Central memory CD8-positive, alpha-beta T cell (primary cell): ENCODE data around the gene ANKRD31.
"Not testable (repeated sequence)": the region's sequence is repeated elsewhere in the genome, so short reads cannot be mapped to it uniquely, and the experiment has no call there.

ENCODE experiments used
- ATAC-seq: fragments of 150-1000 bp; cut with Tn5 transposase; replicated peaks from 2 replicates; pipeline ENCODE4 v1.10.0; 2022; ENCODE audit warnings: mild to moderate bottlenecking, moderate FRiP score, moderate number of reproducible peaks; ENCODE audit not compliant: poor library complexity, severe bottlenecking; ENCODE audit errors: extremely low read depth
- DNase-seq, 2 donors: peaks; one replicate each; pipeline ENCODE4 v3.0.0; 2021; ENCODE audit warnings: low spot score in 2 of 2
- H3K27ac Mint-ChIP-seq: one replicate; pipeline ENCODE4 v1.8.0; 2022; ENCODE audit warnings: low read depth, mild to moderate bottlenecking, moderate library complexity, mixed read lengths
- H3K27me3 Mint-ChIP-seq: one replicate; pipeline ENCODE4 v1.8.0; 2022; ENCODE audit warnings: mixed read lengths
- H3K36me3 Mint-ChIP-seq: one replicate; pipeline ENCODE4 v1.8.0; 2022; ENCODE audit warnings: mild to moderate bottlenecking, moderate library complexity, mixed read lengths; ENCODE audit not compliant: insufficient read depth
- H3K4me1 Mint-ChIP-seq: one replicate; pipeline ENCODE4 v1.8.0; 2022; ENCODE audit warnings: mixed read lengths
- H3K4me3 Mint-ChIP-seq: one replicate; pipeline ENCODE4 v1.8.0; 2022; ENCODE audit warnings: mild to moderate bottlenecking, moderate library complexity, mixed read lengths
- H3K9me3 Mint-ChIP-seq: one replicate; pipeline ENCODE4 v1.8.0; 2022; ENCODE audit warnings: mixed read lengths

ANKRD31 gene, protein sequence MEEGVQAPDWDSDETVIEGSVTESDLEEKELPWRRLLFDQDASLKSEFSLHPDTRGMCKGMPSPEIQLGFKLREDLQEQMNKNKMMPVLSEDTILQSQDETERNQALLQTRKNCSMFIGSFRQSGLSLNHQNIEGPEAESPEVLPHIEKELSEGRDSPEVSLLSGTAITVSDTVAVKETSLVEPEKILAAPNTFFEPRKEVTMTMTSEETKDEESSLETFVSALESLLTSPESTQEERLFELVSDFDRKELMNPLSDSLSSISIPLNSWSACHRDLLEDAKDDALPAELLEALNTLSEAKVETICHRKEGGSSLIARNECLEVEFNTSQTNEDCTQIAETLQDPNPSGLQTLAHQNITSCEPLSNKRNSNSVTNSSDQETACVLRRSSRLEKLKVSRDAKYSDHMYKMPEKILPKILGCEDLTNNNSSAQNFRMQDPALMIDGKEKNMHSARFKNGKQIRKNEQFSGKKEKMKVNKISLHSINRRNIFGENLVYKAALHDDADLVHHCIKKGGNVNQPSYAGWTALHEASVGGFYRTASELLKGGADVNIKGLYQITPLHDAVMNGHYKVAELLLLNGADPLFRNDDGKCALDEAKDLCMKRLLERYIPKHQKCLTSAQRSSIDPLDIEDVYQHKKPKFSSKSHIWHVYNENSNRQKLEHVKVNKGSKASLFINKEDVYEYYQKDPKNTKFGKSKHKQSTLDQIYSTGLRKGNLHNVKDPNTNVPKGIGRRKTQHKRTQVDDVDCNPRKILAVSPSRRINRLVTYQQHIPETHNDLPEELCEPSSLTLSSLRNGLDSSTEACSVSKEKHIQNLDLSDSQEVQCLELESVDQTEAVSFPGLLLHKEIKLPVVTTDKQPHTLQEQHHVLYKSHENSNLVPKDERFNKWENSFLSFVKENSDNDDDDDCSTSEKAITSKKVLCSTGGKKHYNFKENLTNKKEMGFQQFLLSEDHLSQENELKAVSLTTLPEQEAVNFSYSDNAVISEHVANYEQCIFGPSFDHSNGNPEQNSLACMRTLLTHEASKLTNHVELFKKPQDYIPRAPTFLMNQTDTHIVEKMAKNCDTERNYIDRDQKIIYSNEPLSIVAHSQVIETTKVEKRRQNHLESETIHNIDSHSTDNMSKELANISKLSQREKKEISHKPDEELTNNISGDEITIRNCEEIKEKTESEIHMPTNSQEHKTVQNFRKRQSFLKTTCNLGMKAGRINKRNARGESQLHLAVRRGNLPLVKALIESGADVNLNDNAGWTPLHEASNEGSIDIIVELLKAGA (N-terminal part only)

DNA sequence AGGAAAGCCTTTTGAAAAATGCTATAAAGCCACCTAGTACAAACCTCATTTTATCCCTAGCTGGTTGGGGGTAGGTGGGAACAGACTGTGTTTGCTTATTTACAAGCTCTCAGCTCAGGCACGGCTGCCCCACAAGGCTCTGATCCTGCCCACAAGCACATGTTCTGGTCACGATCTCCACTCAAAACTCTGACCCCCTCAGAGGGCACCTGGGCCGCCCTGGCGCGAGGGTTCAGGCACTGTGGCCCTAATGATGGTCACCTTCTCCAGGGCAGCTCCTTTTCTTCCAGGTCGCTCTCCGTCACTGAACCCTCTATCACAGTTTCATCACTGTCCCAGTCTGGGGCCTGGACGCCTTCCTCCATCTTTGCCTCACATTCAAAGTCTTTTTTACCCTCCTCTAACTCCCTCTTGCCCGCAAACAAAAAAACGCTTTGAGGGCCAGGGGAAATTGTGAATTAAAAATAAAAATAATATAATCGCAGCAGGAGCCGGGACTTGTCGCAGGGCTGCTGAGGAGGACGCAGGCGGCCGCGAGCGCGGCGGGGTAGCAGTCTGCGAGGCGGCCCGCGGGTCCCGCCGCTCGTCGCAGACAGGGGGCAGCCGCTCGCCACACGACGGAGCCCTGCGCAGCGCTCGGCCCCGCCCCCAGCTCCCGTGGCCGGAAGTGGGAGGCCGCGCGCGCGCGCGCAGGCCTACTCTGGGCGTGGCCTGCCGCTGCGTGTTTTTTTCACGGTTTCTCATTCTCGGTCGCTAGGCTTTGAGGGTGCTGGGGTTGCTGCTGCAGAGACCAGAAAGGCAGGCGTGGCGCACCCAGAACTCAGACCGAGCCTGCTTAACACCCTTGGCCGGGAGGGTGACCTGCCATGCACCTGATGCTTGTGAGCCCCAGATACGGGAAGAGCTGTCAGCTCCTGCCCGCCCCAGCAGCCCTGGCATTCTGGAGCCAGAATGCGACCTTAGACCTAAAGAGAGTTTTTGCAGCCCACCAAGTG, at the start of gene ANKRD31:
Gene ANKRD31 (minus strand): TSS at position 557 of the 995 bp plus-strand sequence. CDS start 192 bp downstream, at position 365.
- peak; percentile 96 for ATAC-seq
- Mint-ChIP-seq H3K4me1 (peaks cover 5% of the 10 kb centered on the region), H3K27ac (peak within 1 kb of the TSS; percentile 97), H3K36me3 (peaks cover 9% of the 10 kb centered on the region), H3K4me3 (peak within 1 kb of the TSS; percentile 80), H3K9me3 (no peaks in the 10 kb centered on the region), H3K27me3 (no peaks in the 10 kb centered on the region)
- DNase-seq, result peak; percentile 83

DNA sequence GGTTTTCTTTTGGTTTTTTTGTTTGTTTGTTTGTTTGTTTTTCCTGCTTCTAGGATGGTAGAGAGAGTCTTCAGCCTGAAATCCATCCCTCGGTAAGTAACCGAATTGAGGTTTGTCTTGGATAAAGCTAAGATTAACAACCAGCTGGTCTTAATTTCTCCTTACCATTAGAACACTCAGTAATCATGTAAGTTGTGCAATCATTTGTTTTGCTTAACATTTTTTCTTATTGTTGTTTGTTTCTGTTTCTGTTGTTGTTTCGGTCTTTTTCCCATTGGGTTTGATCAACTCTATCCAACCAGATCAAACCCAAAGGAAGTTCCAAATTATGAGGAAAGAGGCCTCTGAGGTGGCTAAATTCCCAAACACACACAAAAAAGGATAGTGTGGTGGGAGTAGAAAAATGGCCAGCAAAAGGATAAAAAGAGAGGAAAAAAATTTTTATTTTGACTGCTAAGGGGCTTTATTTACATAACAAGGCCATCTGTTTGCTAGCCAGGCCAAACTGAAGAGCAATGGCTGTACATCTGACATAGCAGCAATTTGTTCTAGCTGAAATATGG, 49.6 kb upstream of the ANKRD31 start:
- peaks cover 4% of the 10 kb centered on the region for H3K27me3 Mint-ChIP-seq
- H3K9me3 Mint-ChIP-seq, result no peaks in the 10 kb centered on the region
- H3K4me1 Mint-ChIP-seq, result no peaks in the 10 kb centered on the region
- no peak overlapping the region for H3K4me3 Mint-ChIP-seq
- H3K36me3 Mint-ChIP-seq, result peaks cover 2% of the 10 kb centered on the region
- no peak overlapping the region for H3K27ac Mint-ChIP-seq
- no peak for ATAC-seq
- no peak for DNase-seq

DNA sequence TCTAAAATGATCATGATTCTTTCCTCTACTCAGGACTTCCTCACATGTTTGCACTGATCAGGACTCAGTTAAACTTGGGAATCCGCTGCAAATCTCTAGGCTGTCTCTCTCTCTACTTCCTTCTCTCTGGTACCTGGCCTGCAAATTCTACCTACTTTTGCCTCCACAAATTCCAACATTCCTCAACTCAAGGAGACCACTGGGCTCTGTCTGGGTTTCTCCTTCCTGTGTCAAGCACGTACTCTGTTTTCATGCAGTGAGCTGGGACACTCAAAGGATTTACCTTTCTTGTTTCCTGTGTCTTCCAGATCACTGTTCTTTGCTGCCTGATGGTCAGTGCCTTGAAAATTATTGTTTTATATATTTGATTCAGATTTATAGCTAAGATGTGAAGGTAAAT, 45.9 kb upstream of the ANKRD31 start:
- H3K36me3 Mint-ChIP-seq, result no peaks in the 10 kb centered on the region
- H3K9me3 Mint-ChIP-seq, result no peaks in the 10 kb centered on the region
- H3K4me3 Mint-ChIP-seq, result no peak overlapping the region
- ATAC-seq (no peak), DNase-seq (no peak)
- H3K4me1 Mint-ChIP-seq, result no peaks in the 10 kb centered on the region
- no peak overlapping the region for H3K27ac Mint-ChIP-seq
- H3K27me3 Mint-ChIP-seq, result no peaks in the 10 kb centered on the region

DNA sequence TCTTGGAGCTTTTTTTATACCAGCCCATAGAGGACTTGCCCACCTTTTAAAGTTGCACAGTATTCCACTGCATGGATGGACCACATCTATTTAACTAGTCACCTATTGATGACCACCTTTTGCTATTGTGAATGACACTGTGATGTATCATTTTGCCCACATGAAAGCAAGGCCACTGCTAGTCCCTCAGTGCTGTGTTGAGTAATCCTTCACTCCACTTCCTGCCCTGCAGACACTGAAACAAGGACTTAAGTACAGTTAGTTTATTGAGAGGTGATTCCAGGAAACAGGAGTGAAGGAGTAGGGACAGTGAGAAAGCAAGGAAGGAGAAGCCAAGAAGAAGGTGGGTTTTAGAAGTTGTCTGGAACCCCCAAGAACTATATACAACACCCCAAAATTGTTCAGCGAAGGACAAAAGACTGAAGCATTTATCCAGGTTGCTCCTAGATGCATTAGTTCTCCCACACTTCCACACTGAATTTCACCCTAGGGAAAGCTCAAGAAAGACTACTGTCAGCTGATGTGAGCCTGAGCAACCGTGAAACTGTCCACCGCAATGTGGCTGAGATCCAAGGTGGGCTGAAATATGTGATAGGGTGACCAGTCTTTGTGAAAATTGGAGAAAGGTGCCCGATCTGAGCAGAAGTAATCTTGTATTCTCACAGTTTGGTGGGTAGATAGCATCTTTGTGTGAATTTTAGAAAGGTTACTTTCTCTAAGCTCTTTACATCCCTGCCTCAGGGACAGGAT, 45.2 kb upstream of the ANKRD31 start:
- DNase-seq, result no peak
- H3K4me1 Mint-ChIP-seq, result no peaks in the 10 kb centered on the region
- ATAC-seq, result no peak
- no peak overlapping the region for H3K4me3 Mint-ChIP-seq
- no peaks in the 10 kb centered on the region for H3K9me3 Mint-ChIP-seq
- H3K27me3 Mint-ChIP-seq, result no peaks in the 10 kb centered on the region
- no peak overlapping the region for H3K27ac Mint-ChIP-seq
- H3K36me3 Mint-ChIP-seq, result no peaks in the 10 kb centered on the region

DNA sequence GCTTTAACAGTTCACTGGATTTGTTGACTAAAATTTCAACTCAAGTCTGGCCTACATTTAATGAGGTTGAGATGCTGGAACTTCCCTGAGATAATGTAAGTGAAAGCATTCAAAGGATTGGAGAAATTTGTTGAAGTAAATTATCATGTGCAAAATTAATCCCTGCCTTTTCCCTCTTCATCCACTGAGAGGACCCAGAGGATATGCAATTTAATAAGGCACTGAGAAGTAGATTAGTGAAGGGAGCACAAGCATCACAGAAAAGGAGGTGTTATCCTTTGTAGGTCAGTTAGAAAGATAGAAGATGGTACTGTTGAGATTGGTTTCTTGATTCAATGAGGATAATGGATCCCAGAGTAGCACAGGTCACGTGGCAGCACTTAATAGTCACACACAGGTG, 42.6 kb upstream of the ANKRD31 start:
- ATAC-seq (no peak), DNase-seq (no peak)
- no peak overlapping the region for H3K4me3 Mint-ChIP-seq
- H3K36me3 Mint-ChIP-seq, result no peaks in the 10 kb centered on the region
- no peaks in the 10 kb centered on the region for H3K4me1 Mint-ChIP-seq
- H3K9me3 Mint-ChIP-seq, result no peaks in the 10 kb centered on the region
- H3K27me3 Mint-ChIP-seq, result no peaks in the 10 kb centered on the region
- no peak overlapping the region for H3K27ac Mint-ChIP-seq

DNA sequence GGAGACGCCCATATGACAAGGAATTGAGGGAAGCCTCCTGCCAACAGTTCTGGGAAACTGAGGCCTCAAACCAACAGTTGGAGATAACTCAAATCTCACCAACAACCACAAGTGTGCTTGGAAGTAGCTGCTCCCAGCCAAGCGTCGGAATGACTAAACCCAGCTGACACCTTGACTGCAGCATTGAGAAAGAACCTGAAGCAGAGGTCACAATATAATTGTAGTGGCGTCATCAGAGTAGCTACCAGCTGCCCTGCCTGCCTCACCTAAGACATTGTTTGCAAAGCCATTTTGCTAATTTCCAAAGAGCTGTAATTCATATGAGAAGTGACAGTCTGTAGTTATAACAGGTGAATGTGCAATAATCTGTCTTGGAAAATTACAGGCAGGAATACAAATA, 40.8 kb upstream of the ANKRD31 start:
- H3K4me1 Mint-ChIP-seq, result no peaks in the 10 kb centered on the region
- no peaks in the 10 kb centered on the region for H3K27me3 Mint-ChIP-seq
- H3K36me3 Mint-ChIP-seq, result no peaks in the 10 kb centered on the region
- DNase-seq, result no peak
- no peak overlapping the region for H3K4me3 Mint-ChIP-seq
- ATAC-seq, result no peak
- H3K9me3 Mint-ChIP-seq, result no peaks in the 10 kb centered on the region
- no peak overlapping the region for H3K27ac Mint-ChIP-seq

DNA sequence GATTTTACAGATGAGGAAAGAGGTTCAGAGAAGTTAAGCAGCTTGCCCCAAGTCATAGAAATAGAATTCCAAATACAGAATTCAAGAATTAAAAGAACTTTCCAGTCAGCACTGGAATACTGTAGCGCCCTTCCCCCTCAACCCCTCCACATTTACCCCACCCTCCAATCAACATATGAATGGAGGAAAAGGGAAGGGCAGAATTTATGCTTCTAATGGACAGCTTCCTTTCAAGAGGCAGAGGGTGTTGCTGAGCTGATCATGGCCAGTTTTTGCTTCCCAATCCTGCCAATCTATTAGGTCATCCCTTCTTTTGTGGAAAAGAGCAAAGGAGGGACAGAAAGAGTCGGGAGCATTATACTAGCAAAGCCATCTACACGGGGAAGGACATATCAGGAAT, 39.1 kb upstream of the ANKRD31 start:
- Mint-ChIP-seq H3K4me1 (no peaks in the 10 kb centered on the region), H3K27me3 (no peaks in the 10 kb centered on the region), H3K4me3 (no peak overlapping the region), H3K9me3 (no peaks in the 10 kb centered on the region), H3K27ac (no peak overlapping the region), H3K36me3 (no peaks in the 10 kb centered on the region)
- ATAC-seq (no peak), DNase-seq (no peak)

DNA sequence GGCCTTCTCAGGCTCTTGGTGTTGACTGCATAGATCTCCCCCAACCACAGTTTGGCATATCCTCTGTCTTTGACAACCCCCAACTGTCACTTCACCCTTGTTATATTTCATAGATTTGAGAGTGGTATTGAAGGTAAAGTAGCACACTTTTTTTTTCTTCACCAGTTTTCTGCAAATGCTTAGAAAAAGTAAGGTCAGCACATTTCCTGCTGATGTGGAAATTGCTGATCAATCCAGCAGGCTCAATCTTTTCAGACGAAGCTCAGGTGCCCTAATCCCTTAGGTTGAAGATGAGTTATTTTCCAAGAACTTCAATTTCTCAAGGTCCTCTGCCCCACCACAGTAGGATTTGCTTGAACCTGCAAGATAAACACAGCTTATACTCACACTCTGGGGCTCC, 38.5 kb upstream of the ANKRD31 start:
- H3K4me1 Mint-ChIP-seq, result no peaks in the 10 kb centered on the region
- ATAC-seq, result no peak

DNA sequence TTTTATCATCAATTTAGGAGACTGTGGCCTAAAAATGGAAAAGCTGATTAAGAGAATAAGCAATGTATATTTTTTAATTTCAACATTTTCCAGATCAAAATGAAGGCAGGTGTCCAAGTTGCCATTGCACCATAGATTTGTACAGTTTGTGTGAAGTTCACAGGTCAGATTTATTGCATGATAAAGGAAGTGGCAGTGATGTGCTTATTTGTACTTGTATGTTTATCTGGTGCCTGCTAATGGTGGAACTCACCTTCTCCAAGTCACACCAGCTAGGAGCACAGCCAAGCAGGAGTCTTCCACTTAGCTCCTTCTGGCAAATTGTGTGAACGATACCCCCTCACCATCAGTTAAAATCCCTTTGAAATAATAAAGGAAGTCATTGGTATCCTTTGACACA, 37.8 kb upstream of the ANKRD31 start:
- H3K4me3 Mint-ChIP-seq, result no peak overlapping the region
- H3K27ac Mint-ChIP-seq, result no peak overlapping the region
- DNase-seq (no peak), ATAC-seq (no peak)
- no peaks in the 10 kb centered on the region for H3K36me3 Mint-ChIP-seq
- H3K27me3 Mint-ChIP-seq, result no peaks in the 10 kb centered on the region
- no peaks in the 10 kb centered on the region for H3K4me1 Mint-ChIP-seq
- no peaks in the 10 kb centered on the region for H3K9me3 Mint-ChIP-seq

More for the DNA sequence above, 38.5 kb upstream of the ANKRD31 start:
- no peaks in the 10 kb centered on the region for H3K9me3 Mint-ChIP-seq
- H3K36me3 Mint-ChIP-seq, result no peaks in the 10 kb centered on the region
- DNase-seq, result no peak
- no peak overlapping the region for H3K4me3 Mint-ChIP-seq
- no peaks in the 10 kb centered on the region for H3K27me3 Mint-ChIP-seq
- no peak overlapping the region for H3K27ac Mint-ChIP-seq

DNA sequence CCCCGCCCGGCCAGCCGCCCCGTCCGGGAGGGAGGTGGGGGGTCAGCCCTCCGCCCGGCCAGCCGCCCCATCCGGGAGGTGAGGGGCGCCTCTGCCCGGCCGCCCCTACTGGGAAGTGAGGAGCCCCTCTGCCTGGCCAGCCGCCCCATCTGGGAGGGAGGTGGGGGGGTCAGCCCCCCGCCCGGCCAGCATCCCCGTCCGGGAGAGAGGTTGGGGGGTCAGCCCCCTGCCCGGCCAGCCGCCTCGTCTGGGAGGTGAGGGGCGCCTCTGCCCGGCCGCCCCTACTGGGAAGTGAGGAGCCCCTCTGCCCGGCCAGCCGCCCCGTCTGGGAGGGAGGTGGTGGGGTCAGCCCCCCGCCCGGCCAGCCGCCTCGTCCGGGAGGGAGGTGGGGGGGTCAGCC, 33.9 kb upstream of the ANKRD31 start:
- H3K27ac Mint-ChIP-seq, H3K27me3 Mint-ChIP-seq, H3K4me1 Mint-ChIP-seq, H3K4me3 Mint-ChIP-seq, ATAC-seq, H3K36me3 Mint-ChIP-seq, H3K9me3 Mint-ChIP-seq, DNase-seq: not testable (repeated sequence)

DNA sequence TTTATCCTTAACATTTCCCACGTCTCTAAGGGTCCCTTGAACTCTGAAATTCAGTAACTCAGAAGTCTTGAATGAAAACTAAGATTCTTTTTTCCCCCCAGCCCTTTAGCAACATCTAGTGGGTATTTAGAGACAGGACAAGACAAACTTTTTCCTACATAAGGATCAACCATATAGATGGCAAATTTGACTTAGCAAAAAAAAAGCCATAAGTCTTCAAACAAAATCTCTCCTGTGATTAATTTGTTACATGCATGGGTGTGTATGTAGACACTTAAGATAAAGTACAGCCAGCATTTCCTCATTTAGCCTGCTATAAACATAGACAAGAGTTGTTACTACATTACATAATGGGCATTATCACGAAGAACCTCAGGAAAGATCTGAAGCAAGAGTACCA, 29.1 kb upstream of the ANKRD31 start:
- Mint-ChIP-seq H3K36me3 (peaks cover 2% of the 10 kb centered on the region), H3K27me3 (peaks cover 9% of the 10 kb centered on the region), H3K4me1 (peaks cover 4% of the 10 kb centered on the region), H3K9me3 (no peaks in the 10 kb centered on the region), H3K27ac (no peak overlapping the region), H3K4me3 (no peak overlapping the region)
- ATAC-seq, result no peak
- no peak for DNase-seq
